Dedifferentiated amniotic fluid mesenchymal stem cell (primary cell): ENCODE data around the gene FOXO6.
"Not testable (repeated sequence)": the region's sequence is repeated elsewhere in the genome, so short reads cannot be mapped to it uniquely, and the experiment has no call there.

Source experiments
- DNase-seq: peaks from one replicate; pipeline ENCODE4 v3.0.0-alpha.2; 2016; ENCODE audit errors: extremely low spot score

Gene FOXO6

GRCh38 chr1:41329662-41330587, 31.3 kb upstream of the FOXO6 start:
- DNase-seq: no peak

GRCh38 chr1:41330588-41331545, 30.4 kb upstream of the FOXO6 start:
- DNase-seq: no peak

GRCh38 chr1:41331546-41331917, 29.7 kb upstream of the FOXO6 start:
- no peak for DNase-seq

- DNase-seq: not testable (repeated sequence)
Measured at GRCh38 chr1:41332161-41332560, 29.1 kb upstream of the FOXO6 start.

GRCh38 chr1:41333146-41333784, 28.0 kb upstream of the FOXO6 start:
- DNase-seq: no peak

GRCh38 chr1:41338820-41339219, 22.4 kb upstream of the FOXO6 start:
- no peak for DNase-seq

GRCh38 chr1:41340655-41341364, 20.4 kb upstream of the FOXO6 start:
- DNase-seq: no peak

- no peak for DNase-seq
Measured at GRCh38 chr1:41341365-41341683, 19.9 kb upstream of the FOXO6 start.

GRCh38 chr1:41341772-41342562, 19.3 kb upstream of the FOXO6 start:
- no peak for DNase-seq

- no peak for DNase-seq
Measured at GRCh38 chr1:41342774-41343355, 18.4 kb upstream of the FOXO6 start.

- DNase-seq: no peak
Measured at GRCh38 chr1:41343790-41344699, 17.2 kb upstream of the FOXO6 start.

- DNase-seq: no peak
Measured at GRCh38 chr1:41344708-41345159, 16.5 kb upstream of the FOXO6 start.

- no peak for DNase-seq
Measured at GRCh38 chr1:41345434-41346075, 15.7 kb upstream of the FOXO6 start.

- no peak for DNase-seq
Measured at GRCh38 chr1:41347276-41347675, 14.0 kb upstream of the FOXO6 start.

GRCh38 chr1:41348394-41348793, 12.8 kb upstream of the FOXO6 start:
- no peak for DNase-seq

GRCh38 chr1:41349361-41350054, 11.7 kb upstream of the FOXO6 start:
- no peak for DNase-seq

GRCh38 chr1:41350055-41350378, 11.2 kb upstream of the FOXO6 start:
- DNase-seq: no peak
